Lower lobe of right lung (tissue), 2 donors: ENCODE data around the gene SEC14L2. TPM values are rescaled to one million over a fixed set of nuclear protein-coding genes. Genes with fewer than 3 reads are reported as not detected.

ENCODE experiments used
- ATAC-seq, 2 donors: fragments of 200-7000 bp; cut with Tn5 transposase; one replicate each; pipeline ENCODE4 v1.9.1; 2020 to 2022; ENCODE audit warnings: mild to moderate bottlenecking in 2 of 2, moderate library complexity in 2 of 2
- DNase-seq: peaks from one replicate; pipeline ENCODE4 v3.0.0-alpha.2; 2020
- H3K27ac ChIP-seq: fragments of 200-600 bp; one replicate; pipeline ENCODE4 v1.8.0; 2022
- H3K27me3 ChIP-seq: fragments of 200-600 bp; one replicate; pipeline ENCODE4 v1.8.0; 2022; ENCODE audit warnings: low read depth
- H3K36me3 ChIP-seq: fragments of 200-600 bp; one replicate; pipeline ENCODE4 v1.8.0; 2022; ENCODE audit warnings: mild to moderate bottlenecking
- H3K4me1 ChIP-seq: fragments of 200-600 bp; one replicate; pipeline ENCODE4 v1.8.0; 2022
- H3K4me3 ChIP-seq: fragments of 200-600 bp; one replicate; pipeline ENCODE4 v1.8.0; 2022; ENCODE audit warnings: mild to moderate bottlenecking
- H3K9me3 ChIP-seq: fragments of 200-600 bp; one replicate; pipeline ENCODE4 v1.8.0; 2022
- intact Hi-C: fragments of 100-400 bp; cut with DNase I; formaldehyde crosslinking; loops from one replicate; pipeline ENCODE4 v1.11.0; 2022
- total RNA-seq: library from RNA; stranded (reverse); fragmentation: NEBNext Ultra II Directional; extraction: Animal tissue kit (Norgen Biotek cat#: 25700); gene quantifications from one replicate; pipeline ENCODE4 v1.2.1, GENCODE V29; 2021
- TF ChIP-seq, protein P1 (sequence below): fragments of 200-600 bp; IDR thresholded peaks from one replicate; pipeline ENCODE4 v1.8.0; 2022; ENCODE audit warnings: antibody characterized with exemption, mild to moderate bottlenecking
- donor health status: DM: no; HTN: yes; CAD: no; lungs with severe emphysema.

SEC14L2 gene
- total RNA-seq, 1 donor from 2014 or later = 7.8 TPM

DNA sequence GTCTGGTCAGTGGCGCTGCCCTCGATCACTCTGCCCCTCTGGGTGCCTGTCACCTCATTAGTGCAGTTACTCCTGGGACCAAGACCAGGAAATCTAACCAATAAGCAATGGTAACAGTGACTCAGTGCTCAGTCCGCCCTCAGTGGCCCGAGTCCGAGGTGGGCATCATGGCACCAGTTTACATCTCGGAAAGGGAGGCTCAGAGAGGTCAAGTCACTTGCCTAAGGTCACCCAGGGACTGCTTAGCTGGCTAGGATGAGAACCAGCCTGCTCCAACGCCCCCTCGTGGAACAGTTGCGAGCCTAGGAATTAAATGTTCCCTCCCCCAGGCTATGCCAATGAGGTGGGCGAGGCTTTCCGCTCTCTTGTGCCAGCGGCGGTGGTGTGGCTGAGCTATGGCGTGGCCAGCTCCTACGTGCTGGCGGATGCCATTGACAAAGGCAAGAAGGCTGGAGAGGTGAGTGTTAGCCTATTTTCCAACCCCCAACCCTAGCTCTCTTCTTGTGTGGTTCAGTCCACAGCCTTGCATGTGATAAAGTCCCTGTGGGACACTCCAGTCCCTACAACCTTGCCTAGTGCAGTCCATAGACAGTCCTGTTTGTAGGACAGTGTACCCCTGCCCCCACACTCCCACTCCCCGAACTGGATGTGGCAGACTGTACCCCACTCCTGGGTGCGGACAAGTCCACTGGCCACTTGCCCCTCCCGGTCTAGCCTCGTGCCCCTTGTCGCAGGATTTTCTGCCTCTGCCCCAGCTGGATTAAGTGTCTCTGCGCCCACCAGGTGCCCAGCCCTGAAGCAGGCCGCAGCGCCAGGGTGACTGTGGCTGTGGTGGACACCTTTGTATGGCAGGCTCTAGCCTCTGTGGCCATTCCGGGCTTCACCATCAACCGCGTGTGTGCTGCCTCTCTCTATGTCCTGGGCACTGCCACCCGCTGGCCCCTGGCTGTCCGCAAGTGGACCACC lies 29.9 kb downstream of the SEC14L2 start:
- TF ChIP-seq, protein P1, sequence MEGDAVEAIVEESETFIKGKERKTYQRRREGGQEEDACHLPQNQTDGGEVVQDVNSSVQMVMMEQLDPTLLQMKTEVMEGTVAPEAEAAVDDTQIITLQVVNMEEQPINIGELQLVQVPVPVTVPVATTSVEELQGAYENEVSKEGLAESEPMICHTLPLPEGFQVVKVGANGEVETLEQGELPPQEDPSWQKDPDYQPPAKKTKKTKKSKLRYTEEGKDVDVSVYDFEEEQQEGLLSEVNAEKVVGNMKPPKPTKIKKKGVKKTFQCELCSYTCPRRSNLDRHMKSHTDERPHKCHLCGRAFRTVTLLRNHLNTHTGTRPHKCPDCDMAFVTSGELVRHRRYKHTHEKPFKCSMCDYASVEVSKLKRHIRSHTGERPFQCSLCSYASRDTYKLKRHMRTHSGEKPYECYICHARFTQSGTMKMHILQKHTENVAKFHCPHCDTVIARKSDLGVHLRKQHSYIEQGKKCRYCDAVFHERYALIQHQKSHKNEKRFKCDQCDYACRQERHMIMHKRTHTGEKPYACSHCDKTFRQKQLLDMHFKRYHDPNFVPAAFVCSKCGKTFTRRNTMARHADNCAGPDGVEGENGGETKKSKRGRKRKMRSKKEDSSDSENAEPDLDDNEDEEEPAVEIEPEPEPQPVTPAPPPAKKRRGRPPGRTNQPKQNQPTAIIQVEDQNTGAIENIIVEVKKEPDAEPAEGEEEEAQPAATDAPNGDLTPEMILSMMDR = peak; percentile 77
- Histone ChIP-seq H3K27ac (peak overlapping the region; percentile 79), H3K9me3 (no peaks in the 10 kb centered on the region), H3K36me3 (no peaks in the 10 kb centered on the region), H3K4me3 (peak overlapping the region; percentile 84), H3K27me3 (no peaks in the 10 kb centered on the region), H3K4me1 (peaks cover 39% of the 10 kb centered on the region)
- DNase-seq (peak; percentile 93), ATAC-seq (peak; percentile 62 to 69)
- intact Hi-C loops = no loop called here

DNA sequence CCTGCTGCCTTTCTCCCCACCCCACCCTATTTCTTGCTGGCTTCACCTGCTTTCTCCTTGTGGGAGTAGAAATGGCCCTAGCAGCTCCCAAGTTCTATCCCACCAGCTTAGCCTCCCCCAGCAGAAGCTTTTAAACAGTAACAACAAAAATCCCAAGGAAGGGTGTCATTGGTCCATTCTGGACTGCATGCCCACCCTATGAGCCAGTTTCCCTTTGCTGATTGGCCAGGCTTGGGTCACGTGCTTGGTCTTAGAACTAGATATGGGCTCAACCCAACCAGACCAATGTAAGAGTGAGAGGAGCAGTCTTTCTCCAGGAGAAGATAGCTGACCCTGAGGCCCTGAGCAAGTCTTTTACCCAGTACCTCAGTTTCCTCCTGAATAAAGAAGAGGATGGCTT lies 31.1 kb downstream of the SEC14L2 start:
- Histone ChIP-seq H3K36me3 (no peaks in the 10 kb centered on the region), H3K9me3 (no peaks in the 10 kb centered on the region), H3K4me3 (no peak overlapping the region), H3K27me3 (no peaks in the 10 kb centered on the region), H3K27ac (no peak overlapping the region), H3K4me1 (peaks cover 27% of the 10 kb centered on the region)
- no peak for ATAC-seq
- intact Hi-C loops = no loop called here
- TF ChIP-seq, protein P1 = no peak
- DNase-seq = no peak

DNA sequence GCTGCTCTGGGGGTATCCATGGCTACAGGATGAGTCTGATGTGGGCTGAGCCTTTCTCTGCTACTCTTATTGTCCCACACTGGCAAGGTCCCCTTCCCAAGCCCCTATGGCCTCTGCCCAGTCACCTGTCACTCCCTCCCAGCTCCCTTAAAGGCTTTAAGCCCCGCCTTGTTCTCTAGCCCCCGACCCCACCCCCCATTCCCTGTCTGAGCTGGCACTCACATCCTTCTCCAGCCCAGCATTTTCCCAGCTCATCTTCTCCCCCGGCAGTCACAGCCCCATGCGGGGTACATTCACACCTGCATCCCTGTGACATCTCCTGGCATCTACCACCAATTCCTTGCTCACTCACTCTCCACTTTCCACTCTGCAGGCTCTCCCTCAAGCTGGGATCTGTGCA lies 33.1 kb downstream of the SEC14L2 start:
- ATAC-seq (no peak), DNase-seq (no peak)
- TF ChIP-seq, protein P1 = no peak
- H3K4me1 ChIP-seq = peaks cover 17% of the 10 kb centered on the region
- H3K27ac ChIP-seq = no peak overlapping the region
- no peaks in the 10 kb centered on the region for H3K27me3 ChIP-seq
- no peak overlapping the region for H3K4me3 ChIP-seq
- H3K9me3 ChIP-seq = no peaks in the 10 kb centered on the region
- intact Hi-C loops = no loop called here
- no peaks in the 10 kb centered on the region for H3K36me3 ChIP-seq

DNA sequence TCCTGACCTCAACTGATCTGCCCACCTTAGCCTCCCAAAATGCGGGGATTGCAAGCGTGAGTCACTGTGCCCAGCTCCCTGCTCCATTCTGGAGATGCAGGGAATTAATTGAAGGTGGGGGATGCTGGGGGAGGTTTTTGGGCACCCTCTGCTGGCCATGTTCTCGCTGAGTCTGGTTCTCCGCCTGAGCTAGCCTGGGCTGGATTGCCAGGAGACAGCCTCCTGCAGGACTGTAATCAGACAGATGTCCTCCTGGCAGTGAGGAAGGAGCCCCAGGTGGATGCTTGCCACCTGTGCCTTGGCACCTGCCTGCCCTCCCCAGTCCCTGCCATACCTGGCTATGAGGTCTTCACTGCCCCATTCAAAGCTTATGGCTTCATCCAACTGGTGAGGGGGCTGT lies 34.1 kb downstream of the SEC14L2 start:
- H3K9me3 ChIP-seq = no peaks in the 10 kb centered on the region
- no peak for ATAC-seq
- H3K4me3 ChIP-seq = no peak overlapping the region
- intact Hi-C loops = no loop called here
- H3K27ac ChIP-seq = no peak overlapping the region
- DNase-seq = no peak
- H3K27me3 ChIP-seq = no peaks in the 10 kb centered on the region
- H3K4me1 ChIP-seq = peaks cover 11% of the 10 kb centered on the region
- TF ChIP-seq, protein P1 = no peak
- no peaks in the 10 kb centered on the region for H3K36me3 ChIP-seq

DNA sequence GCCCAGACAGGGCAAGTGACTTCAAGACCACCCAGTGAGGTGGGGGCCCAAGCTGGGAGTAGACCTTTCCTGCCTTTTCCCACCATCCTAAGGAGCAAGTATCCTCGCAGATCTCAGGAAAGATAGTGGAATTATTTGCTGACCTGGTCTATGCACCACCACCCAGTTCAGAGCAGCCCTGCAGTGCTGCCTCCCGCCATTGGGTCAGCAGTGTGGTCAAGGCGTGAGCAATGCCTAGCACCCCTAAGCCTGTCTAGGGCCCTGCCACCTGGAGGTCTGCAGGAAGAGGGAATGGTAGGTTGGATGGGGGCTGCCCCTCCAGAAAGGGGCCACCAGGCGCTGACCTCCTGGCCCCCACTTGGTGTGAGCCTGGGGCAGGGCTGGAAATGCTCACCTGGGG lies 35.3 kb downstream of the SEC14L2 start:
- Histone ChIP-seq H3K4me3 (no peak overlapping the region), H3K4me1 (no peaks in the 10 kb centered on the region), H3K27me3 (no peaks in the 10 kb centered on the region), H3K36me3 (no peaks in the 10 kb centered on the region), H3K27ac (no peak overlapping the region), H3K9me3 (no peaks in the 10 kb centered on the region)
- DNase-seq (no peak), ATAC-seq (no peak)
- TF ChIP-seq, protein P1 = no peak
- intact Hi-C loops = no loop called here
